ENCODE data around the gene CHN2.

The CHN2 gene

DNA sequence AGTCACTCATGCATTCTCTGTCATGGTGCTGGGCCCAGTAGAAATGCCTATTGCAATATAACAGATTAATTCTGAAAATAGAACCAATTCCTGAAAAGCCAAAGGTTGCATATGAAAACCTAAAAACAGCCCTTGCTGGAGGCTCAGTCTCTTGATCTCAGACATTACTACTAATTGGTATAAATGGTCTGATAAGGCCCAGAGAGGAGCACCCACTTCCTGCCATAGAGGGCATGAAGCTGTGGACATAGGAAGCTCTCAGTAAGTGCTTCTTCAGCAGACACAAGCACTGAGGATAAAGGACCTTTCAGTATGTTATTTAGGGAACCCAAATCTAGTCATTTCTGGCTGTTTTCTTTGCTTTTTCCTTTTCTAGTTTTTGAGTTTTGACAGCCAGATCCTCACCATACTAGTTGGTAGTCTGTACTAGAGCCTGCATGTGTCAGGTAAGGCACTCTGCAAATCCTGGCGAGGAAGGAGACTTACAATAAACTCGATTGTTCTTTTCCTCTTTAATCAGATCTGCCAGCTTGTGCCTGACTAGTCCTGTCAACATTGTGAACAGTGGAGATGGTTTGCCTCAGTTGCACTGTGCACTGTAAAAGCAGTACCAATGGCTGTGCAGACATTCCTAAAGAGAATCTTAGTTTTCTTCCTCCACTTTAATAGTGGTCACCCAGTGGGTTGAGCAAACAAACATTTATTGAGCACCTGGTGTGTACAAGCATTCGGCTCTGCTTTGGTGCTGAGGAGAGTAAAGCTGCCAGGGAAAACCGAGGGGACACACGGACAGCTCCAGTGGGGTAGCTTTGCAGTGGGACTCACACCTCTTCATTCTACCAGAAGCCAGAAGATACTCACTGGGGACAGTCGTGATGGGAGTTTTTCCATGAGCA, 140.9 kb downstream of the CHN2 start:
- no peak for DNase-seq (ENCODE audit: low spot score)

DNA sequence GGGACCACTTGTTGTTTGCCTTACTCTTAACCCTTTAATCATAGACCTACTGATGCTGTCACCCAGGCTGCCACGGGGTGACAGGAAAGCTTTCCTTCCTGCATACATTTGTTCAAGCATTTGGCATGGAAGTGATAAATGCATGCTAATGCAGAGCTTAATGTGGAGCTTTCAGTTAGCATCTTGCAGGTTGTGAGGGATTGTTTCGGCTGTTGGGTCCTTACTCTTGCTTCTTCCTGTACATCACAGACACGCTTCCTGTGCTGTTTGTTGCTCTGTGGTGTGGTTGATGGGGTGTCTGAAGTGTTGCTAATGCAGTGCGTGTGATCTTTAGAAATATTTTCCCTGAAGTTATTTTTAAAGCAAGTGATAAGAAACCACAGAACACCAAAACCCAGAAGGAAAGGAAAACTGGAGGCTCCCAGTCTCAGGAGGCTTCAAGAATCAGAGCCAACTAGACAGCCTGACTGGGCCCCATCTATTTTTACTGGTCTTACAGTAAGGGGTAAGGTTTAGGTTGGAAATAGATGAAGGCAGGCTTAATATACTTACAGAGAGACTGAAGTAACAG, 143.1 kb downstream of the CHN2 start:
- no peak for DNase-seq (ENCODE audit: low spot score)

DNA sequence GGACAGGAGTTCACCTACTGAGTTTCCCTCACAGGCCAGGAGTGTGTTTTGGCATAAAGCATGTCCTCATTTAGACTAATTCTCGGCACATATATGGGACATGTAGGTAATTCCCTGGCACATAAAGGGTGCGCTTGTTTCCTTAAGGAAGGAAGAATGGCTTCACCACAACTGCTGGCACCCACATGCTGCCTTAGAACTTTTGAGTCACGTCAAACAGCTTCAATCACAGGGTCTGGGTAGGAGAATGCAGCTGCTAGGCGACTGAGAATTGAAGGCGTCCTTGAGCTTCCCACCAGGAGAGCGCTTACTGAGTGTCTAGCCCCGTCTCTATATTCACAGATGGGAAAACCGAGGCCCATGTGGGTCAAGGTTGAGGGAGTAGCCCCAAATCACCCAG, 146.1 kb downstream of the CHN2 start:
- DNase-seq (ENCODE audit: low spot score), result no peak

DNA sequence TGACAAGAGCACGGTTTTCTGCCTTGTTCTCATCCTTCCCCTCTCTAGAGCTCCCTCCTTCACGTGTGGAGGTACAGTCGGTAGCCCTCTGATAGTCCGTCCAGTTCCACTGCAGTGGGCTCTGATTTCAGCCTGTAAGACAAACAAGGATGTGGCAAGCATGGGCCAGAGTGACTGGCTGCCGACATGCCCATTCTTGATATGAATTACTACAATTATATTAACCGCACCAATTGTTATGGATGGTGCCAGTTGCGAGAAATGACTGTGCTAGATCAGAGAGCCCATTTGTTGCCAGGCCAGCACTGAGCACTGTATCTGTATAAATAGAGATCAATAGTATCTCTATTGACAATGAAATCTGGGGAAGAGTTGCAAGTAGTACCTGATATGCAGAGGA, 146.6 kb downstream of the CHN2 start:
- DNase-seq (ENCODE audit: low spot score), result no peak

DNA sequence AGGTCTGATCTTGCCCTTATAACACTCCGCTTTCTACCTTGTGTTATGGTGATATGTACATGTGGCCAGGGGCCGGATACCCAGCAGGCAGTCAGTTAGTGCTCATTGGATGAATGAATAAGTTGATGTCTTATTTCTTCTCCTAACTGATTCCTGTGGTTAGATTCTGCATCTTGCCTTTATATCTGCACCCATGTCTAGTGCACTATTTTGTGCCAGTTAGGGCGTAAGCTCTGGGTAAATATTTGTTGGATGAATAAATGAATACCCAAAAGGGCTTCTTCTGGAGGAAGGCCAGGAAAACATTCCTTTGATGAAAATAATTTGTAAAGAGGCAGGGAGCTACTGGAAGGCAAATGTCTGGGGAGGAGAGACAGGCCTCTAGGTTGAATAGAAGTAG, 148.2 kb downstream of the CHN2 start:
- DNase-seq (ENCODE audit: low spot score), result peak; percentile 47

DNA sequence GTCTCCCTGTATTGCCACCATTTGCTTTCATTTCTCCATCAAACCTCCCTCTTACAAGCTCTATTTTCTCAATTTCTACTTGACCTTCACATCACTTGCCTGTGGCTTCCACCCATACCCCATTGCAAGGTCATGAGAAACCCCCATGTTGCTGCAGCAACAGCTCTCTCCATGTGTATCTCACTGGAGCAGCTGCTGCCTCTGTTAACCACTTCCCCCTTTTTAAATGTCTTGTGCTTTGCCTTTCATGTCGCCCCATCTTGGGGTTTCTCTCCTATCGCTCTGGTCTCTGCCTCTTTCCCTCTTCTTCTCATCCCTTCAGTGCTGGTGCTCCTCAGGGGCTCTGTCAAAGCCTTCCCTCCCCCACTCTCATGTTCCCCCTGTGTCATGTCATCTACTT, 148.8 kb downstream of the CHN2 start:
- no peak for DNase-seq (ENCODE audit: low spot score)

DNA sequence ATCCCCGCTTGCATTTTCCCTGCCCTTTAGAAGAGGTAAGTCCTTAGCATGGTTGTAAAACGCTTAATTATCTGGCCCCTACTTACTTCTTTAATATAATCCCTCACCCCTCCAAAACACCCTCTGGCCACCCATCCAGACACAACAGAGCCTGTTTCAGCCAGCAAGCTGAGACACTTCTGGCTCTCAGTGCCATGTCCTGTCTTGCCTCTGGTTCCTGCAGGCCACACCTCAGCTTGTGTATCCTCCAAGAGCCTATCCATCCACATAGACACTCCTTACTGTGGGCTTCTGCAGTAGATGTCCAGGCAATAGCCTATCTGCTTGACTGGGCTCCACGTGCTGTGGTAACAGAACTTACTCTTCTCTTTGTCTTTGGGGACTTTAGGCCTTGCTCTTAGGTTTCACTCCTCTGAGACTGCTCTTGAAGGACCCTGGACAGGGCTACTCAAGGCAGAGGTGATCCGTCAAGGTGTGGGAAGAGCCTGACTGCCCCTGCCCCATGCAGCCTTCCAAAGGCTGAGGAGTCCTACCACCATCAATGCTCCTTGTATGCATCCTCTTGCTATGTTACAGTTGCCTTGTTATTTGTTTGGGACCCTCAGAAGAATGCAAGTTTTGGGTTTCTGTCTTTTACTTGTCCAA, 149.9 kb downstream of the CHN2 start:
- DNase-seq (ENCODE audit: low spot score), result no peak

DNA sequence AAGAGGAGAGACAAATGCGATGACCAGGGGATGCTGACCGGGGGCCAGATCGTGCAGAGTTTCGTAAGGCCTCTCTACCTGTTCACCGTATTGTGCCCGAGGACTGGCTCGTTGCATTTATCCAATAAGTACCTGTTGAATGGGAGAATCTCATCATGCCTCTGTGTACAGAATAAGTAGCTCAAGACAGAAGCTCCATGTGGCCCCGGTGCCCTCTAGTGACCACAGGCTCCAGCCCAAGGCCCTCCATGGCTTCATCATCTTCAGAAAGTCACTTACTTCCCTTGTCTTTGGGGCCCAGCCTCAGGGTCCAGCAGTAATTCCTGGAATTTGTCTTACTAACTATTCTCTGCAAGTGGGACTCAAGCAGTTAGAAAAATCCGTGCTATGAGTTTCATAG, 151.0 kb downstream of the CHN2 start:
- peak; percentile 16 for DNase-seq (ENCODE audit: low spot score)

DNA sequence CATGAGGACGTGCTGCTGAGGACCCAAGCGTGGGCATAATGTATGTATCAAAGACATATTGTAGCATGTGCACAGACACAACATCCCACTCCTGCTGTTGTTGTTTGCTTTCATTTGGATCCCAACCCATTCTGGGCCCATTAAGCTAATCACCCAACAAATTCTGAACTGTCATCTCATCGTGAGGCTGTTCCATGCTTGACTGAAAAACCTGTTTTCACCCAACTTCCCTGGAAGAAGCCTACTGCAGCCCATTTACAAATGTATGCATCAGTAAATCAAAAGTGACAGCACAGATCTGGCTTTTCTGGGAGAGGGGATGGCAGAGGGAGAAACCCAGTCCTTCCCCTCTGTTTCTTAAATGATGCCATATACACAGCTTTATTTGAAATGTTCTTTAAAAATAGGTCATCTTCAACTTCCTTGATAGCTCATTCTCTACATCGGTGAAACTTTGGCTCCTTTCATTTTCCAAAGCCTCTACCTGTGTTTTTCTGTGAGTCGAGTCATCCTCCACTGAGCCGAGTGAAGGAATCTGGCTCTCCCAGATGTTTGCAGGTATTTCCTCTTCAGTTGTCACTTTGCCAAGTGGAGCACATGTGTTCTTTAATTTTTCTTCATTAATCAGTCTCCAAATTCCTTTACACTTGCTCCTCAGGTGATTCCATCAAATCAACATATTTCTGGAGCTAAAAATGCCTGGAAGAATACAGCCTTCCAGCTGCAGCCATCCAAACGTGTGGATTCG, 151.8 kb downstream of the CHN2 start:
- DNase-seq (ENCODE audit: low spot score), result no peak

DNA sequence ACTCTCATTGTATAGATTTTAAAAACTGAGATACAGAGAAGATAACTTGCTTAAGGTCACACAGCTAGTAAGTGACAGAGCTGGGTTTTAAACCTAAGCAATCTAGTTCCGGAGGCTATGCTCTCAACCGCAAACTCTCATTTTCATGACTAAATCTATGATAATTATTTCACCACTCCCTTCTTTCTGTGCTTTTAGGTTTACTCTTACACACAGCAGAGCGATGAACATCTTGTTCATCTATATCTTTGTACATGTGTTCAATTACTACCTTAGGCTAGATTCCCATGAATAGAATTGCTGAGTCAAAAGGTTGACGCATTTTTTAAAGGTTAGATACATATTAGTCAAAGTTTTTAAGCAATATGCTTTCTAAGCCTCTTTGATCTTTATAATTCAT, 154.8 kb downstream of the CHN2 start:
- DNase-seq (ENCODE audit: low spot score), result no peak

DNA sequence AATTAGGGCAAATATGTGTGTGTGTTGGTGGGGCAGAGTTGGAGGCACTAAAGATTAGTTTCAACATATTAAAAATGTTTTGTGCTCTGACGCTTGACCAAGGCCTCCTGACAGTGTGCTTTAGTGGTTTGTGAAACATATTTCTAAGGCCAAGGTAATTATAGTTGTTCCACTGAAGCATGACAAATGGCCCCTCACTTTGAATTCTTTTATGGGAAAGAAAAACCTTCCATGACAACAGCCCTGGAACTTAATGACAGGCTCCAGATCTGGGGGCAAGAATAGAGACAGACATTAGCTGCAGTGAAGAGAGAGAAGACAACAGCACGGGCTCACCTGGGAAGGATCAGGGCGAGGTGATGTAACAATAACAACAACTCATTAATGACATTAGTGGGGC, 155.8 kb downstream of the CHN2 start:
- DNase-seq (ENCODE audit: low spot score), result no peak

DNA sequence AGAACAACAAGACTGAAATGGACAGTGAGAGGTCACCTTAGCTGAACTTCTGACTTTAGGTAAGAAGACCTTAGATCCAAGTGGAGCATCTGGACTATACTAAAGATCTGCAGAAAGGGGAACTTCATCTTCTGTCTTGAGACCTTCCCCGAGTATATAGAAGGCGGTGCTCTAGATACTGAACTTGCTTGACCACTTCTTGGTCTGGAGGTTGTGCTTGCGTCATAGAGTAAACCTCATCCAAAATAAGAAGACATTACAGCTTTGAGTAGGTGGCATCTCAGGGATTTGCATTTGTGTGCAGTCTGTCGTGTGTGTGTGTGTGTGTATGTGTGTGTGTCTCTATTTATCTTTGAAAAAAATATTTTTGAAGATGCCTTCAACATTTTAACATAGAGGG, 157.5 kb downstream of the CHN2 start:
- no peak for DNase-seq (ENCODE audit: low spot score)

DNA sequence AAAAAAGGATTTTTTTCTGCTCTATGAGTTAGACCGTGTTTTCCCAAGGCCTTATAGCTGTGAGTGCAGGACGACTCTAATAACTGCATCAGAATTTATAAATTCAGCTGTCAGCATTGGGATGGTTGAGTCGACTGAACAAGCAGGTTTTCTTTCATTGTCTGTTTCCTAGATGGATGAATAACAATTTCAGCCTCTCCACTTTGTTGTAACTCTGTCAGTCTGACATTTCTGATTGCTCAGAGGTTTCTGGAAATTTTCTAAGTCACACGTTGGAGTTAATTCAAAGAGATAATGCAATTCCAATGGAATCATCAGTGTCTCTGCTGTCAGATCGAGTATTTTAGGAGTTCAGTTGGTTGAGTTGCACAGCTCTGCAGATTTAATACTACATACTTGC, 159.2 kb downstream of the CHN2 start:
- no peak for DNase-seq (ENCODE audit: low spot score)

DNA sequence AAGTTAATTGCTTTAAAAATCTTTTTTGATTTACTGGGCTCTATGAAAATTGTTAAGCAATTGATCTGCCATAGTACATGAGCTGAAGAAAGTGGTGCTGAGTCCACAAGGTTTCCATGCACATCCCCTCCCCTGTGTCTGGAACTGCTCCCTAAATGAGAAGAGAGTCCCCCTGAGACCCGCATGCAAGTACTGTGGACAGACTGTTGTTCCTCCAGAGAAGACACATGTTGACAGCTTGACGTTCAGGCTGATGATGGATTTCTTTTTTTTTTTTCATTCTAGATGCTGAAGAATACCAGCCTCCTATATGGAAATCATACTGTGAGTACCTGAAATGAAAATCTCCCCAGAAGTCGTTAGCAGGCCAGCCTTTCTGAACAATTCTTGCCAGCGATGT, 159.8 kb downstream of the CHN2 start:
- DNase-seq (ENCODE audit: low spot score), result no peak

DNA sequence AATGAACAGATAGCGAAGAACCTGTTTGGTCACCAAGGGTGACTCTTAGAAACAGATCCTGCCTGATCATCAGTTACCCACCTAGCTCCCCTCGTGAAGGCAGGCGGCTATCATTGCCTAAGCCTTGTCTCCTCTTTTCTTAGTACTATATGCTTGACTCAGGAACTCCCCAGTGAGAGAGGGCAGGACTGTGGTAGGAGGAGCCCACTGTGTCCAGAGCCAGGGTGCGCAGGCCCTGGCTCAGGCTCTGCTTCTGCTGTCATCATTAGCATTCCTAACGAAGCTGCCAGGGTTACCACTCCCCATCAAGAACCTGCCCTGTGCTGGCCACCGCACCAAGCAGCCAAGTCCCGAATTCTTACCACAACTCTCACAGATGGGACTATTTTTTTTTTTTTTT, 160.8 kb downstream of the CHN2 start:
- no peak for DNase-seq (ENCODE audit: low spot score)

DNA sequence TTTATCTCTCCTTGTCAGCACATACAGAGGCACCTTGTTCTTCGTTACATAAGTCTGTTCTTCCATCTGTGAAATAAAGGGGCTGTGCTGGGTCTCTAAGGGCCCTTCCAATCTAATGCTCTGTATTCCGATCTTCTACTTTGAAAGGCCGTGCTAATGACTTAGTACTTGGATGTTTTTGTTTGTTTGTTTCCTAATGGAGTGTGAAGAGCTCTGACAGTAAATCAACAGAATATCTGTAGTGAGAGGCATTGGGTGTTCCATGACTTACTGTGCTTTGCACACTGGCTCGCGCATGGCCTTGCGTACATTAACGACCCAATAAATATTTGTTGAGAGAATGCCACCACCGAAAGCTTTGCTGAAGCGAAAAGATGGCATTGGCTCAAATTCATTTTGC, 162.1 kb downstream of the CHN2 start:
- no peak for DNase-seq (ENCODE audit: low spot score)

DNA sequence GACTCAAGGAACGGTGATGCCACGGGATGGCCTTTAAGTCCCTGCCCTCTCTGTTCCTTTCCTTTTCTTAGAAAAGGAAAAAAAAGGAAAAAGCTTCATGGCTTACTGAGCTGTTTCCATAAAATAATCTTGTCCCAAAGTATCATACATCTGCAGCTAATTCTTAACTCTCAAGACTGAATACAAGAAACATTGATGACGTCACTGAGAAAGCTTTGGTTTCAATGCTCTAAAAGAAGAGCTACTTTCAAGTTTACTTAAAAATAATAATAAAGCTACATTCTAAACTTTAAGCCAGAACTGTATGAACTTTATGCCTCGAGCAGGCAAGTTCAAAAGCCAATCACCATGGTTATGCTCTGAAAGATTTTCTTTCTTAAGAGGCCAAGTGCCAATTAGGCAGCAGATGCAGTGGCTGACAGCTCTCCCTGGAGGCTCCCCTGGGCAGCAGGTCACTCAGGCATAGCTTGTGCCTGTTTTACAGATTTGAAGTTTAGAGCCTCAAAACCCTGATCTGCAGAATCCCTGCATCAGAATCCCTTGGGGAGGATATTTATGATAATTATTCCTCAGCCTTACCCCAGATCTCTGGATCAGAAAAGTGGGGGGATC, 165.0 kb downstream of the CHN2 start:
- no peak for DNase-seq (ENCODE audit: low spot score)

DNA sequence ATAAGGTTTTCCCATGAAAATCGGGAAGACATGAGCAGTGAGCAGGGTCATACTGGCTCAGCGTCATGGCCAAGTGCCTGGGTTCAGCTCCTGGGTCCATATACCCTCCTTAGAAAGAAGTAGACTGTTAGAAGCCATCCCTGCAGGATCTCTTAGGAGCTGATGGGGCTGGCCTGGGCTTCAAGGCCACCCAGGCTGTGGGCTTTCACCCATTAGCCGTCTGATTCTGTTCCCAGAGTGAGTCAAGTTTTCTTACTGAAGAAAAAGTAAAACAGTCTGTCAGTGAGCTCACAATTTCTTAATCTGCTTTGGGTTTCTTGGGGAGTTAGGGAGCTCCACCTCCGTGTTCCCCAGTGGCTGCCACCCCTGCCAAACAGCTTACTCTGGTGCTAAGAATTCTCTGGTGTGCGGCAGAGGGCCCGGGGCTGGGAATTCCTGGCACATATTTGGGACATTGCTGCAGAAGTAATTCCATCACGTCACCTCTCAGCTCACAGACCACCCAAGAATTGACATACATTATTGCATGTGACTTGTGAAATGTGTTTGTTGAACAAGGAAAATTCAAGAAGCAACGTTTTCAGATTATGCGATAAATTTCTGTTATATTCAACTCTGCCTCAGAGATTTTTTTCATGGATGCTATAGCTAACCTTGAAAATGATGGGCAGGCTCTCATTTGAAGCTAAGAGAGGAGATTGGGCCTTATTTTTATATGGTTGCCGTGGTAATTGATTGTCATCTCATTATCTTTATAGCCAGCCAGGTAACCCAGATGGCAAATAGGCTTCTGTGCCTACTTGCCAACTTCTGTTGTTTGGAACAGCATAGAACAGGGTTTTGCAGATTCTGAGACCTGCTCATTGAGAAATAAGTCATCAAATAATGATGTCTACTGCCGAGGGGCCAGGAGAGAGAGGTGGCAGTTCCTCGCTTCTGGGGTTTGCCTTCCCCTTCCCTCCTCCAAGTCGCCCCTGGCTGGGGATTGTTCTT, 166.4 kb downstream of the CHN2 start:
- no peak for DNase-seq (ENCODE audit: low spot score)

DNA sequence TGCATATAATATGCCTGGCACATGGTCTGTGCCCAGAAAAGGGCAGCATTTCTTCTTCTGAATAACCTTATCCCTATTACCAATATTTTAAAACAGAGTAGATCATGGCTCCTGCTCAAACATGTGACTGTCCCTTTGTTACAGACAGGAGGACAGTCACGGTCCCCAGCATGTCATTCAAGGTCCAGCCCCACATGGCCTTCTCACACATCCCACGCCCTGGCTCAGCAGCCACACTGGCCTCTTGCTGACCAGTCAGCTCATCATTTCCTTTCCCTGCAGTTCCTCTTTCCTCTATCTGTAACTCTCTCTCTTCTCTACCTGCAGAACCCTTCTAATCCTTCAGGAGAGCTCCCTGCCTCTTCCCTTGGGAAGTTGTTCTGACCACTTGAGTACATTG, 167.8 kb downstream of the CHN2 start:
- DNase-seq (ENCODE audit: low spot score), result no peak

DNA sequence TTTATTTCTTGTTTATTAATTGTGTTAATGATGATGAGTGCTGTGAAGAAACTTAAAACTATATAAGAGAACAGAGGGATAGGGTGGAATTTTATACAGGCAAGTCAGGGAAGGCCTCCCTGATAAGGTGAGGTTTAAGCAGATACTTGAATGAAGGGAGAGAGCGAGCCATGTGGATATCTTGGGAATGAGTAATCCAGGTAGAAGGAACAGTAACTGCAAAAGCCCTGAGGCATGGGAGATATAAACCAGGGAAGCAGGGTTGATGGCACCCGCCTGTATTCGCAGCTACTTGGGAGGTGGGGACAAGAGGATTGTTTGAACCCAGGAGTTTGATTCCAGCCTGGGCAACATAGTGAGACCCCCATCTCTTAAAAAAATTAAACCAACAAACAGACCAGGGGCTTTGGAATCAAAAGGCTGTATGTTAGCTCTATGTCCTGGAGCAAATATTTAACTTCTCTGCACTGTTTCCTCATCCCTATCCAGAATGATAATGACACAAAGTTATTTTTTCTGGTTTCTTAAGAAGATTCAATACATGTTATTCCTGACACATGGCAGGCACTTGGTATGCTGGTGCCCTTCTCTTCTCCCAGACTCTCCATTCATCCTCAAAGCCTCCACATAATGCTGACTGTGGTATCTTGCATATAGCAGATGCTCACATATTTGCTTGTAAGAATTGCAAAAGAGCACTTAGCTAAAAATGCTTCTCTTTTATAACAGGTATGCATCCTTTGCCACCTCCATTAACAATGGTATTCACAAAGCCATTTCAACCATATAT, 169.3 kb downstream of the CHN2 start:
- DNase-seq (ENCODE audit: low spot score), result no peak

Data from GM03348 (cell line).